Loucy (cell line): Measurements from ENCODE around the gene ROBO2.

Experiments used
- EZH2phosphoT487 ChIP-seq: fragments of 200-600 bp; IDR thresholded peaks from 2 replicates; pipeline ENCODE4 v1.6.1; 2018; ENCODE audit warnings: antibody characterized with exemption, mild to moderate bottlenecking, moderate library complexity, borderline replicate concordance
- TF ChIP-seq, protein P1 (sequence below): fragments of 200-600 bp; sonication (generic); conservative IDR thresholded peaks from 2 replicates; pipeline ENCODE4 v1.5.1; 2014; ENCODE audit warnings: mild to moderate bottlenecking, antibody characterized with exemption, low read length

DNA sequence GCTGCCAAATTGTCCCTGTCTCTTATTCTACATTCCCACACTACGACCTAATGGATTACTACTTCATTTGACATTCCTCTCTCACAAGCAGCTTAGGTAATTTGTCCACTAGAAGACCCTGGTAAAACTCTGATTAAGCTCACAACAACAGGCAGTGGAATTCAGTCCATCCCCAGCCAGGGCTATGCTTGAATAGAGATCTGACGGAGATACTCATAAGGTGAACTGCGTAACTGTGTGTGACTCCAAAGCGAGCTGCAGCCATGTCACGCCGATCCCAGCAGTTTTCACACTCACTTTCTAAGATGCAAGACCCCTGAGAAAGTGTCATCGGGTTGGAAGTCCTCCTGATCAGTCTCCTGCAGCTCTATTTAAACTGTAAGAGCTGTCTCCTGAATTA, 25.7 kb upstream of the ROBO2 start:
- TF ChIP-seq, protein P1, sequence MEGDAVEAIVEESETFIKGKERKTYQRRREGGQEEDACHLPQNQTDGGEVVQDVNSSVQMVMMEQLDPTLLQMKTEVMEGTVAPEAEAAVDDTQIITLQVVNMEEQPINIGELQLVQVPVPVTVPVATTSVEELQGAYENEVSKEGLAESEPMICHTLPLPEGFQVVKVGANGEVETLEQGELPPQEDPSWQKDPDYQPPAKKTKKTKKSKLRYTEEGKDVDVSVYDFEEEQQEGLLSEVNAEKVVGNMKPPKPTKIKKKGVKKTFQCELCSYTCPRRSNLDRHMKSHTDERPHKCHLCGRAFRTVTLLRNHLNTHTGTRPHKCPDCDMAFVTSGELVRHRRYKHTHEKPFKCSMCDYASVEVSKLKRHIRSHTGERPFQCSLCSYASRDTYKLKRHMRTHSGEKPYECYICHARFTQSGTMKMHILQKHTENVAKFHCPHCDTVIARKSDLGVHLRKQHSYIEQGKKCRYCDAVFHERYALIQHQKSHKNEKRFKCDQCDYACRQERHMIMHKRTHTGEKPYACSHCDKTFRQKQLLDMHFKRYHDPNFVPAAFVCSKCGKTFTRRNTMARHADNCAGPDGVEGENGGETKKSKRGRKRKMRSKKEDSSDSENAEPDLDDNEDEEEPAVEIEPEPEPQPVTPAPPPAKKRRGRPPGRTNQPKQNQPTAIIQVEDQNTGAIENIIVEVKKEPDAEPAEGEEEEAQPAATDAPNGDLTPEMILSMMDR = no peak
- TF ChIP-seq EZH2phosphoT487 = no peak
